Stimulated activated CD4-positive, alpha-beta T cell treated with anti-CD3 and anti-CD28 coated beads, Interleukin-2, amount 100 ng/mL, for 48 hours (primary cell): ENCODE results near the gene CCDC141.
"Not testable (repeated sequence)": the region's sequence is repeated elsewhere in the genome, so short reads cannot be mapped to it uniquely, and the experiment has no call there.

ENCODE experiments used
- DNase-seq, 2 donors: peaks; one replicate each; pipeline ENCODE4 v3.0.0-alpha.2; 2020

The CCDC141 gene

GRCh38 chr2:179031731-179032408, 18.1 kb downstream of the CCDC141 start:
- no peak for DNase-seq

- DNase-seq = no peak
Measured at GRCh38 chr2:179024445-179024844, 25.5 kb downstream of the CCDC141 start.

- DNase-seq = no peak
Measured at GRCh38 chr2:179022685-179023084, 27.3 kb downstream of the CCDC141 start.

- no peak for DNase-seq
Measured at GRCh38 chr2:179021258-179021657, 28.7 kb downstream of the CCDC141 start.

GRCh38 chr2:179020156-179020750, 29.7 kb downstream of the CCDC141 start:
- DNase-seq = peak; percentile 48 to 50

- no peak for DNase-seq
Measured at GRCh38 chr2:179019260-179019659, 30.7 kb downstream of the CCDC141 start.

- no peak for DNase-seq
Measured at GRCh38 chr2:179017773-179018357, 32.1 kb downstream of the CCDC141 start.

- DNase-seq = not testable (repeated sequence)
Measured at GRCh38 chr2:179014189-179014588, 35.7 kb downstream of the CCDC141 start.

- no peak for DNase-seq
Measured at GRCh38 chr2:179005976-179006375, 44.0 kb downstream of the CCDC141 start.

GRCh38 chr2:178999476-178999875, 50.5 kb downstream of the CCDC141 start:
- DNase-seq = no peak

GRCh38 chr2:178998539-178998938, 51.4 kb downstream of the CCDC141 start:
- no peak for DNase-seq

- DNase-seq = no peak
Measured at GRCh38 chr2:178997477-178997876, 52.5 kb downstream of the CCDC141 start.

- DNase-seq = no peak
Measured at GRCh38 chr2:178997067-178997466, 52.9 kb downstream of the CCDC141 start.

- no peak for DNase-seq
Measured at GRCh38 chr2:178994264-178994663, 55.7 kb downstream of the CCDC141 start.

GRCh38 chr2:178993788-178994187, 56.1 kb downstream of the CCDC141 start:
- DNase-seq = no peak

GRCh38 chr2:178992719-178993118, 57.2 kb downstream of the CCDC141 start:
- not testable (repeated sequence) for DNase-seq

- DNase-seq = no peak
Measured at GRCh38 chr2:178990533-178991241, 59.2 kb downstream of the CCDC141 start.

GRCh38 chr2:178989424-178989823, 60.5 kb downstream of the CCDC141 start:
- not testable (repeated sequence) for DNase-seq

GRCh38 chr2:178982652-178983051, 67.3 kb downstream of the CCDC141 start:
- DNase-seq = not testable (repeated sequence)

GRCh38 chr2:178980815-178981214, 69.1 kb downstream of the CCDC141 start:
- DNase-seq = no peak

- DNase-seq = no peak
Measured at GRCh38 chr2:178978667-178979066, 71.3 kb downstream of the CCDC141 start.

- DNase-seq = no peak
Measured at GRCh38 chr2:178976351-178976750, 73.6 kb downstream of the CCDC141 start.

GRCh38 chr2:178962805-178963433, 87.0 kb downstream of the CCDC141 start:
- no peak for DNase-seq
